ENCODE results near the gene UBE2G2. TPM values are rescaled to one million over a fixed set of nuclear protein-coding genes. Genes with fewer than 3 reads are reported as not detected.
A peak's percentile ranks its signal among the peaks of the same experiment; 100 is the strongest.

UBE2G2 gene
- total RNA-seq, 1 experiment from 2014 or later = 121 TPM

DNA sequence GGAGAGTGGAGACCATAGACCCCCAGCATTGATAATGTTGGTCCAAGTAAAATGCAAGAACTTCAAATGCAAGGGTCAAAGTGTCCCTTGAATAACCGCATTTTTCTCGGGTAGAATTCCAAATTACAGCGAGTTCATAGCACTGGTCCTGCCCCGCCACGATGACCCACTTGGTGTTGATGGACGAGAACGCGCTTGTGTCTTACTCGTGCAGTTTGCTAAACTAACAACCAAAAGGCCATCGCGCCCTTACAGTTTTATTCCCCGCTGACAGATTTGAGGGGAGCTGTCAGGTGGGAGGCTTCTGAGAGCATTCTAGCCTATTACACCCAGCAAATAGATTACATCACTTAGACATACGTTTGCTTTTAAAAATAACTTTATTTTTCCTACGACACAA lies 72.9 kb downstream of the UBE2G2 start:
- Histone ChIP-seq H2AFZ (ENCODE audit: low read length) (no peak overlapping the region), H4K8ac (replicated peaks; ENCODE audit: insufficient read length, low read depth, low read length) (no peak overlapping the region), H3K18ac (ENCODE audit: insufficient read length, low read depth, low read length) (no peak overlapping the region), H4K91ac (ENCODE audit: insufficient read length, low read depth, low read length) (no peak overlapping the region), H3K4ac (ENCODE audit: low read depth, low read length) (no peak overlapping the region), H3K4me1 (ENCODE audit: insufficient read depth, low read length) (no peaks in the 10 kb centered on the region), H2BK120ac (ENCODE audit: low read depth, low read length, poor library complexity, severe bottlenecking) (no peak overlapping the region), H3K79me2 (ENCODE audit: insufficient read depth, low read length) (no peaks in the 10 kb centered on the region), H2BK15ac (ENCODE audit: low read depth, low read length) (no peak overlapping the region), H2AK5ac (ENCODE audit: insufficient read length, low read length) (no peak overlapping the region), H3K23me2 (ENCODE audit: insufficient read length, low read depth, low read length, poor library complexity, severe bottlenecking) (peaks cover 3% of the 10 kb centered on the region), H3K14ac (ENCODE audit: insufficient read depth, low read length) (no peak overlapping the region), H3K9ac (ENCODE audit: extremely low read depth, insufficient read length, low read length) (no peak overlapping the region), H3K27ac (ENCODE audit: insufficient read length, low read depth, low read length) (no peak overlapping the region), H3K9me3 (ENCODE audit: control insufficient read depth, low read depth, low read length) (no peaks in the 10 kb centered on the region), H3K79me1 (ENCODE audit: insufficient read depth, low read depth, low read length, poor library complexity, severe bottlenecking) (no peaks in the 10 kb centered on the region), H3K27me3 (ENCODE audit: insufficient read depth, low read length) (no peaks in the 10 kb centered on the region), H3K4me2 (ENCODE audit: insufficient read depth, insufficient read length, low read length) (no peak overlapping the region), H3K23ac (ENCODE audit: insufficient read length, low read depth, low read length) (no peak overlapping the region), H4K5ac (ENCODE audit: insufficient read length, low read depth, low read length) (no peak overlapping the region), H4K20me1 (ENCODE audit: control insufficient read depth, insufficient read depth, insufficient read length) (no peaks in the 10 kb centered on the region), H2BK5ac (ENCODE audit: insufficient read length, low read length) (no peak overlapping the region), H3T11ph (ENCODE audit: low read length) (no peak overlapping the region), H2BK20ac (ENCODE audit: low read depth, low read length, poor library complexity, severe bottlenecking) (no peak overlapping the region), H2BK12ac (ENCODE audit: insufficient read length, low read depth, low read length) (no peak overlapping the region), H3K56ac (ENCODE audit: insufficient read length, low read depth, low read length) (no peak overlapping the region)
- peak; percentile 16 for DNase-seq
- Mint-ChIP-seq H3K9me3 (no peaks in the 10 kb centered on the region), H3K36me3 (ENCODE audit: insufficient read depth in 1 of 3, low read depth in 3 of 3) (peaks cover 0 to 10% (median 0%) of the 10 kb centered on the region in 3 experiments; a peak in 1 of 7 replicates), H3K27me3 (ENCODE audit: low read depth) (peaks cover 20% of the 10 kb centered on the region), H3K4me1 (peaks cover 20 to 26% of the 10 kb centered on the region in 2 experiments), H3K4me3 (no peak overlapping the region), H3K27ac (no peak overlapping the region)
- TF ChIP-seq, protein P1, sequence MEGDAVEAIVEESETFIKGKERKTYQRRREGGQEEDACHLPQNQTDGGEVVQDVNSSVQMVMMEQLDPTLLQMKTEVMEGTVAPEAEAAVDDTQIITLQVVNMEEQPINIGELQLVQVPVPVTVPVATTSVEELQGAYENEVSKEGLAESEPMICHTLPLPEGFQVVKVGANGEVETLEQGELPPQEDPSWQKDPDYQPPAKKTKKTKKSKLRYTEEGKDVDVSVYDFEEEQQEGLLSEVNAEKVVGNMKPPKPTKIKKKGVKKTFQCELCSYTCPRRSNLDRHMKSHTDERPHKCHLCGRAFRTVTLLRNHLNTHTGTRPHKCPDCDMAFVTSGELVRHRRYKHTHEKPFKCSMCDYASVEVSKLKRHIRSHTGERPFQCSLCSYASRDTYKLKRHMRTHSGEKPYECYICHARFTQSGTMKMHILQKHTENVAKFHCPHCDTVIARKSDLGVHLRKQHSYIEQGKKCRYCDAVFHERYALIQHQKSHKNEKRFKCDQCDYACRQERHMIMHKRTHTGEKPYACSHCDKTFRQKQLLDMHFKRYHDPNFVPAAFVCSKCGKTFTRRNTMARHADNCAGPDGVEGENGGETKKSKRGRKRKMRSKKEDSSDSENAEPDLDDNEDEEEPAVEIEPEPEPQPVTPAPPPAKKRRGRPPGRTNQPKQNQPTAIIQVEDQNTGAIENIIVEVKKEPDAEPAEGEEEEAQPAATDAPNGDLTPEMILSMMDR (conservative IDR thresholded peaks at IDR 0.05) = no peak
- WGBS (ENCODE audit: extremely low coverage, insufficient read length, low lambda C conversion rate) = no CpG with 5 or more reads among the region's 14 CpGs

All from H9 (cell line).